HL-60 (cell line): Measurements from ENCODE around the gene MAP7.

Experiments
- DNase-seq, 2 experiments: peaks; one replicate each; pipeline ENCODE4 v3.0.0-alpha.2; 2010 to 2020; ENCODE audit warnings: low read depth in 1 of 2, low spot score in 1 of 2
- H3K27ac ChIP-seq: fragments of 250-450 bp; sonication (Bioruptor Pico); replicated peaks from 2 replicates; pipeline ENCODE4 v1.5.1; 2020; ENCODE audit warnings: mild to moderate bottlenecking, moderate library complexity
- H3K27me3 ChIP-seq: fragments of 250-450 bp; sonication (Bioruptor Pico); 2 replicates; pipeline ENCODE4 v1.5.1; 2021; ENCODE audit warnings: mild to moderate bottlenecking, moderate library complexity; ENCODE audit not compliant: insufficient read depth, poor library complexity, severe bottlenecking
- H3K4me3 ChIP-seq: replicated peaks from 2 replicates; pipeline ENCODE4 v1.5.1; 2011; ENCODE audit warnings: mild to moderate bottlenecking, control low read depth, low read length; ENCODE audit not compliant: insufficient read depth
- CTCF ChIP-seq: IDR thresholded peaks from one replicate; pipeline ENCODE4 v1.5.1; 2011; ENCODE audit warnings: low read length, control low read depth, inconsistent platforms; ENCODE audit not compliant: insufficient read depth
- GABPA ChIP-seq: IDR thresholded peaks from 2 replicates; pipeline ENCODE4 v1.6.1; 2012; ENCODE audit warnings: low read depth
- POLR2AphosphoS5 ChIP-seq: IDR thresholded peaks from 2 replicates; pipeline ENCODE4 v1.6.1; 2012; ENCODE audit warnings: low read depth
- REST ChIP-seq: IDR thresholded peaks from 2 replicates; pipeline ENCODE4 v1.6.1; 2012; ENCODE audit warnings: low read depth; ENCODE audit not compliant: insufficient replicate concordance
- SPI1 ChIP-seq: IDR thresholded peaks from 2 replicates; pipeline ENCODE4 v1.6.1; 2012; ENCODE audit warnings: low read depth, mild to moderate bottlenecking, borderline replicate concordance

MAP7 gene

GRCh38 chr6:136514591-136514990 is 35.6 kb downstream of the MAP7 start:
- TF ChIP-seq CTCF, result no peak
- no peak for TF ChIP-seq SPI1
- TF ChIP-seq POLR2AphosphoS5, result no peak
- TF ChIP-seq GABPA, result no peak
- TF ChIP-seq REST, result no peak
- DNase-seq, result no peak
- peaks cover 12% of the 10 kb centered on the region for H3K27me3 ChIP-seq
- H3K27ac ChIP-seq, result no peak overlapping the region
- no peak overlapping the region for H3K4me3 ChIP-seq

DNA sequence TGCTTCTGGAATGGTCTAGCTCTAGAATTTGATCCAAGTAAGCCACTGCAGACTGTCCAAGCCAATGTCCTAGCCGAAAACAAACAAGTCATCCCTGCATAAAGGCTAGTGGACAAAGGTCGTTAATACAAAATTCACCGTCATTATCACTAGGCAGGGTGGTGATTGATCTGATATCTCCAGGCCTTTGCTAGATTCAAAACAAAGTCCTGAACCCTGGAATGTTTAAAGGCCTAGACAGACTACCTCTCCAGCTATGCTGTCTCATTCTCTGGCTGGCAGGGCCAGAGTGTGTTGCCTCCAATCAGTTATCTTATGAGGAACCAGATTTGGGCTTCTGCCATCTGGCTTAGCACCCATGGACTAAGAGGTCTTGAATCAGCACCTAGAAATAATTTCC is 38.3 kb downstream of the MAP7 start:
- DNase-seq, result no peak
- no peak overlapping the region for H3K4me3 ChIP-seq
- H3K27me3 ChIP-seq, result no peaks in the 10 kb centered on the region
- TF ChIP-seq SPI1 (no peak), CTCF (no peak), GABPA (no peak), POLR2AphosphoS5 (no peak), REST (no peak)
- no peak overlapping the region for H3K27ac ChIP-seq

- Histone ChIP-seq H3K27ac (no peak overlapping the region), H3K4me3 (no peak overlapping the region), H3K27me3 (no peaks in the 10 kb centered on the region)
- TF ChIP-seq REST (no peak), CTCF (no peak), SPI1 (no peak), GABPA (no peak), POLR2AphosphoS5 (no peak)
- DNase-seq, result no peak
These were observed 38.8 kb downstream of the MAP7 start for GRCh38 chr6:136511397-136511796.
